ENCODE results near the gene TAB2.
A peak's percentile ranks its signal among the peaks of the same experiment; 100 is the strongest.

TAB2 gene

DNA sequence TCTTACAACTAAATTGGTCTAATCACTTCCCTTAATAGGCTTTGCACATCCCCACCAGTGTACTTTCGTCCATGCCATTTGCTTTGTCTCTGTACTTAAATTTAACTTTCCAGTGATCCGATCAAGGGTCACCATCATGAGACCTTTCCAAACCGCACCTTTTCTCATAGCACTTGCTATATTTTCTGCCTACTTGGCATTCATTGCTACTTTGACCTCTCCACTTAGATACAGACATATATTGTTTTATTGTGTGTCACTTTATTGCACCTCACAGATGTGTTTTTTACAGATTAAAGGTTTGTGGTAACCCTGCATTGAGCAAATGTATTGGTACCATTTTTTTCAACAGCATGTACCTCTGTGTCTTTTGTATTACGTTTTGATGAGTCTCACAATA is 97.3 kb downstream of the TAB2 start:
- no peak for DNase-seq (ENCODE audit: low read depth)

DNA sequence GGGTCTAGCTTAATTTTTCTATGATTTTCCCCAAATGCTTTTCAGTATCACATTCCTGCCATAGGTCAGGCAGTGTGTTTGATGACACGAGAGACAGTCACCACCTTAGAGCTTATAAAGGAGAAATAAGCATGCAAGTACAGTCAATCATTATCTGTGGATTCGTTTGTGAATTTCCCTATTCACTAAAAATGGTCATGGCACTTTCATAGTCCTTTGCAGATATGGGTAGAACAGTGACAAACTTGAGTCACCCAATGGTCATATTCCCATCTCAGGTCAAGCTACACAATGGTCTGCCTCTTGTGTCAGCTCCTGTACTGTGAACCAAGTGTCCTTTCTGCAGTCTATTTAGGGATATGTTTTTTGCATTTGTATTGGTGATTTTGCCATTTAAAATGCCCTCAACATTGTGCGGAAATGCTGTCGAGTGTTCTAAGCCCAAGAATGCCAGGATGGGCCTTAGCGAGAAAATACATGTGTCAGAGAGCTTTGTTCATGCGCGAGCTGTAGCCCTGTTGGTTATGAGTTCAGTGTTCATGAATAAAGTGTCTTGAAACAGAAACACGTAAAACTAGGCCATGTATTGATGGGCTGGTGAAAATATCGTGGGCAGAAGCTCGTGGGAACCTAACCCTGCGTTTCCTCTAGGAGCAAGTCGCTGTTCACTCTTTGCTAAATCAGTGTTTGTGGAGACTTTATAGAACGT is 102.3 kb downstream of the TAB2 start:
- no peak for DNase-seq (ENCODE audit: low read depth)

DNA sequence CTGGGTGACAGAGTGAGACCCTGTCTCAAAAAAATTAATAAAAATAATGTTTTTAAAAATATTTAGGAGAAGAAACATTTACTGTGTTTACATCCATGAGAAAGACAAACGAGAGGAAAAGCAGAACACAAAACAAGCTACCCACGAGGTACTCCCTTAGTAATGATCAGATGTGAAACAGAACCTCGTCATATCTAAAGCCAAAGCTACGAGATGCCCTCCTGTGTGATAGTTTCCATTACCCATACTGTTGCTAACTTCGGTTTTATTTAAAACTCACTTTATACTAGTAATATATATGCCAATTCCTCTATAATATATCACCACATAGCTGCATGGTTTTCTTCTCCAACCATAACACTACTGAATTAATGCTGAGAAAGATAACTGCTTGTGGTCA is 103.6 kb downstream of the TAB2 start:
- no peak for DNase-seq (ENCODE audit: low read depth)

DNA sequence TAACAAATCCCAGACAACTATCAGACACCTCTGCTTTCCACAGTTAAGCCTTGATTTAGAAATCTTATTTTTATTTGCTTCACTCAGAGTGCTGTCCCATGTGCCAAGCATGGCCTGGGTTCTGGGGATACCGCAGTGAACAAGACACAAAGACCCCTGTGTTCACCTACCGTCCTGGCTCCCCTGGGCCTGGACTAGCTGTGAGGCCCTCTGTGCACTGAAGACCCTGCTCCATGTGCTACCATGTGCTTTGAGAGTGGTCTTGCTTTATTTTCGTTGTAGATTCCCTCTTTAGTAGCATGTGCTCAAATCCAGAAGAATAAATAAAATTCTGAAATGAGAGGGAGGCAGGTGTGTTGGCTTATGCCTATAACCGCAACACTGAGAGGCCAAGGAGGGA is 105.1 kb downstream of the TAB2 start:
- DNase-seq (ENCODE audit: low read depth) = no peak

DNA sequence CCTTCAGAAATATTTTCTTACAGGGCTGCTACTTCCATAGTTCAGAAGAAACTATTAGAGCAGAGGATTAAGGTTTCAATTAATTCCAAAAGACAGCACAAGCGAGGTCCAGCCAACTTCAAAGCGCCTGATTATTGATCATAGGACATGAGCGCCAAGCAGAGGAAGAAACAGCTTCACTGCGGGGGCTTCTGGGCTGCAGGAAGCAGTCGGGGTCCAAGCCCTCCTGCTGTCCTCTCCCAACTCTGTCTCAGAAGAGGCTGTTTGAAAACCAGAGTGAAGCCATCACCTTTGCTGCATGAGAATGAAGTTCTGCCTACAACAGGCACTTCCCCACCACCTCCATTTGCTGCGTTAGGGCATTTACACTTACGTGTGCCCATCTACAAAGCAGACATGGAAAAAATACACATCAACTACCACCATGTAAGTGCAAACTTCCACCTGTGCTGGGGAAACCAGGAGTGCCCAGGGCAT is 106.5 kb downstream of the TAB2 start:
- DNase-seq (ENCODE audit: low read depth) = no peak

DNA sequence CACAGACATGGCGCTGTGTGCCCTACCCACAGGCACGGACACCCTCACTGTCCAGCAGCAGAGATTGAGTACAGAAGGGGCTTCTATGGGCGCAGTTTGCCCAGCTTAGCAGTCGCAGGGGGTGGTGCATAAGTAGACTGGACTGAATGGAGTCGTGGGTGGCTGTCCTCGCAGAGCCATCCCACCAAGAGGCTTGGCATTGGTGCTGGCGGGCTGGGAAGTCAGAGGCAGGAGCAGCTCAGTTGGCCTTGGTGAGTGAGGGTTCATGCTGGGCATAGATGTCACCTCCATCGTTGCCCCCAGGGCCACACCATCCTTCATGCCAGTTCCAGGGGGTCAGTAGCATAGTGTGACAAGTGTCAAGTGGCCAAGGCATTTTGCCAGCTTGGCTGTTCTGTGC is 107.7 kb downstream of the TAB2 start:
- no peak for DNase-seq (ENCODE audit: low read depth)

DNA sequence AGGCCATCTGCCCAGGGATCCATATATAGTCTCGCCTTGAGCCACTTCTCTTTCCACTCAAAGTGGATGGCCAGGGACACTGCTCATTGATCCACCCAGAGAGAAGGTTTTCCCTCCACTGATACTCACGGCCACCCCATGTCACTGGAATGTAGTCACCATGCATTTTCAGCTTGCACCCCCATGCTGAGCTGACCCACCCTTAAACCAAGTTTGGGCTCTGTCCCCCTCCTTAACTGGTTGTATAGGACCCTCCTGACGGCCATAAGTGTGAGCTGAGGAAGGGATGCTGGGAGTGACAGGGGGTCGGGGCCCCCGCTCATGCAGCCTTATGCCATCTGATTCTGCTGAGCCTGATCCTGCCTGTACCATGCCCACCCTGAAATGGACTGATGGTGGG is 108.2 kb downstream of the TAB2 start:
- no peak for DNase-seq (ENCODE audit: low read depth)

DNA sequence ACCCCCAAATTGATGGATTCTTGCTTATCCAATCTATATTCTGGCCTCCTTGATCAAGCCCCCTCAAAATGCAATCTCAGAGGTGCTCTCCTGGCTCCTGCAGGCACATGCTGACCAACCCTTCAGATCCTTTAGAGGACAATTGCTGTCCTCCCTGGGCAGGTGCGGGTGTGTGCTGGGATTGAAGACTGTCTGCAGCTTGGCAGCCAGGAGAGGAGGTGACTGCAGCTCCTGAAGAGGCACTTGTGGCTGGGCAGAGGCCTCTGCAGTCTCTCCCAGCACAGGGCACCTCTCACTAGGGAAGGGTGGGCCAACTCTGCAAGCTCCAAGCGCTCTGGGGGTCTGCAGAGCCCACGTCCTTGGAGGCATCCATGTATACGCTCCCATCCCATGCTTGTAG is 111.1 kb downstream of the TAB2 start:
- DNase-seq (ENCODE audit: low read depth) = no peak

DNA sequence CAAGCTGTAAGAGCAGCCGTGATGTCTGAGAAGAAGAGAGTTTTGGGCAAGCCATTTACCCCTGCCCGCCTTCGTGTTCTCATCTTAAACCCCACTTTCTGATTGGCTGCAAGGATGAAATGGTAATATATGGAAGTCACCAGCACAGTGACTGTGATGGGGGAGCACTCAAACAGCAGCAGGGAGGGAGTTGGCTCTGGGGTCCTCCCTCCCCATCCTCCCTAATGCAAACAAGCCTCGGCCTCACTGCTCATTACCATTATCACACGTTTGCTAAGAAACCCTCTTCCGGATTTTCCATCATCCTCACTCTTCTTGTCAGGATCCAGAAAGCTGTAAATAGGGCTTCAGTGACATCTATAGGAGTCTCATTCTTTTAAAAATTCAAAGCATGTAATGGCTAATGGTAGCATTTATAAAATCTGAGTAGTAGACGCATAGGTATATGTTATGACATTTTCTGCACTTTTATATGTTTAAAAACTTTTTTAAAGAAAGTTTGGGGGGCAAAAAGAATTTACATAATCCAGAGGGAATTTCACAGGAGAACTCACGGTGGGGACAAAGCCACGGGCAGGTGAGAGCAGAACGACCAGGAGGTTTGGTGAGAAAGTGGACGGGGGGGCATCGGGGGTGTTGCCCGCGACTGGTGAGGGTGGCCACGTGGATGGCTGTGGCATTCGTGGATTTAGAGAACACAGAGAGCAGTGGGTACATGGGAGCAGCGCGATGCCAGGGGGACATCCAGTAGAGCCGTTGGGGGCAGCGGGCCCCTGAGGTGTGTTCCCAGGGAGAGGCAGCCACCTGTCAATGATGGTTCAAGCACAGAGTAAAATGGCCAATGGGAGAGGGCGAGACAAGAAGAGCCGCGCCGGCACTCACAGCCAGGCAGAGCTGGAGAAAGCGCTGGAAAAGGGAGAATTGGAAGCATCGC is 112.2 kb downstream of the TAB2 start:
- no peak for DNase-seq (ENCODE audit: low read depth)

DNA sequence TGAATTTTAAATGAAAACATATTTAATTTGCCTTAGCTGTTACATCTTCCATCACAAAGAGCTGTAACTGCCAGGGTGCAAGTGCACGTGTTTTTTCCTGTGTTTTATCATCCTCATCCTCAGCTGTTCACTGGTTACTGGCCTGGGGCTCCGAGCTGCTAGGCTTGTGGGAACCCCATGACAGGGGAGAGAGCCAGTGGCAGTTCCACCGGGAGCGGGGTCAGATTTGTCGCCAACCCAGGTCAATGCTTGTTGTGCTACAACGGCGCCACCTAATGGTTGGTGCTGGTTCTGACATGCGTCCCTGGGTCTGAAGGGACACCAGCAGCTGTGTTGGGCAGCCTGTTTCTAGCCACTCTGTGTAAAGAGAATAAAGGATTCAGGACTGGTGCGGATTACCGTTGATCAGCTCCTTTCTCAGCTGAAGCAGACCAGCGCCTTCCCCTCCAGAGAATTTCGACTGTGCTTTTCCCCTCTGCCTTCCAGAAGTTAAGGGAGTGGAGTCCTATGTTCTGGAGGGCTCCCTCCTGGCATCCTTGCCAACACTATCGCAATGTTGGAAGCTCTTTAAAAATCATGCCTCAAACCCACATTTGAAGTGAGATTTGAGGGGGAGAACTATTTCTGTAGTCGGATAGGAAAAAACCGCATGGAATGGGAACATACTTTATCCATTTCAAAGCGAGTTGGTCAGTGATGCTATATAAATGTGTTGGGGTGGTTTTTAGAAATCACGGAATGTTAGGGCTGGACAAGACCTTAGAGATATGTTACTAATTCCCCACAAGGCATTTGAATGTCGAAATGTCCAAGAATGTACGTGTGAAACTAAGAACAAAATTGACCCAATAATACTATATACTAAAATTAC is 114.6 kb downstream of the TAB2 start:
- DNase-seq (ENCODE audit: low read depth) = peak; percentile 85

DNA sequence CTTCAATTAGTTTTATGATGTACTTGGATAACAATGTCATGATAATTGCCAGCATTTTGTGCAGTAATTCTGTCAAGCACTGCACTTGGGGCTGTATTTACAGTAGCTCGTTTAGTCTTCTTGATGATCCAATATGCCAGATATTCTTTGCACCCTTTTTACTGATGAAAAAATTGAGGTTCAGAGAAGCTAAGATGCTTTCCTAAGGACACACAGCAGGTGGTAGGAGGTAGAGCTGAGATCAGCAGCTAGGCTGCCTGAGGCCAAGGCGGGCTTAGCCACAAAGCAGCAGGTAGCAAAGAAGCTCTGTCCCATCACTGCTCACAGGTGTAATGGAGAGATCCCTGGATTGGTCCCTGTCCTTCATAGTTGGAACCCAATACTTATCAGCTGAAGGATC is 115.9 kb downstream of the TAB2 start:
- DNase-seq (ENCODE audit: low read depth) = no peak

DNA sequence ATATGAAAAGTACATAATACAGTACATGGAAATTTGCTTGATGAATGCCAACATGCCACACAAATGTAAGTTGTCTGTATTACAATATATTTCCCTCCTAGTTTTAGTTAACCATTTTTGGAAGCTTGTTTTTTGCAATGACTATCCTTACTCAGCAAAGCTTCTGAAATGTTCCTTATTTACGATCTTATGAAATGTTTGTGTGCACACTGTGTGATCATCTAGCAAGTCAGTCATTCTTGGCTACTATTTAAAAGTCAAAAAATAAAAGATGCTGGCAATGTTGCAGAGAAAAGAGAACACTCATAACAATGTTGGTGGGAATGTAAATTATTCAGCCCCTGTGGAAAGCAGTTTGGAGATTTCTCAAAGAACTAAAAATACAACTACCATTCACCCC is 116.4 kb downstream of the TAB2 start:
- DNase-seq (ENCODE audit: low read depth) = no peak

DNA sequence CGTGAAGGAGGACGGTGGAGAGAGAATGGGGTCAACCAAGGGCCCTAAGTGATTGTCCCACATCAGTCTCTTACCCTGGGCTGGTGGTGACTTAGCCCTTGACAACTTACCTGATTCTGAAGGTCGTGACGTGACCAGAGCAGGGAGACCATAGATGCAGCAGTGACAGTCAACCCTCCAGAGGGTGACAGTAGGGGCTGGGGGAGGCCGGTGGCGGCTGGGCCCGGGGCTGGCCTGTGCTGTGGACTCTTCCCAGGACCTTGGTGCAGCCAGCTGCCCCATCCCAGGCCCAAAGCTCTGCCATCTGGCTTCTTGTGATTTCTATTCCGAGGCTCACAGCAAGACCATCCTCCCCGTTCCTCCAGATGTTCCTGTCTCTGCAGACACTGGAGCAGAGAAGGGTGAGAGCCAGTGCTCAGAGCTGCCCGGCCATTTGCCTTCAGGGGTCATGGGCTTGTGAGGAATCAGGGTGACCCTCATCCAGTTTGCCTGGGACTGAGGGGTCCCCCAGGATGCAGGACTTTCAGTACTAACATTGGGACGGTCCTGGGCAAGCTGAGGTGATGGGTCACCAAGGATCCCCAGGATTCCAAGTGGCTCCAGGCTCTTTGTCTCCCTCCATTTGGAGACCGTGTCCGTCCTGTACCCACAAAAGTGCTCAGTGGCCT is 118.5 kb downstream of the TAB2 start:
- no peak for DNase-seq (ENCODE audit: low read depth)

DNA sequence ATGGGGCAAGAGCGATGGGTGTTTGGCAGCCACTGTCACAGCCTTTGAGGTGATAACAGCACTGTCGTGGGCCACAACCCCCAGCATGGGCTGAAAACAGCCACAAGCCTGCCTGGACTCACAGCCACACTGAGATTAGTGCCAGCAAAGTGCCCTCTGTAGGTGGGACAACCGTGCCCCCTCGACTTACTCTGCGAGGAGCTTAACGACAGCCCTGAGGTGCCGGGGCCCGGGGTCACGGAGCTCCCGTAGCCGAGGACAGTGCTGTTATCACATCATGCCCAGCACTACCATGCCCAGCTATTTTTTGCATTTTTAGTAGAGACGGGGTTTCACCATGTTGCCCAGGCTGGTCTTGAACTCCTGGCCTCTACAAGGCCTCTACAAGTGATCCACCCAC is 119.1 kb downstream of the TAB2 start:
- DNase-seq (ENCODE audit: low read depth) = no peak

DNA sequence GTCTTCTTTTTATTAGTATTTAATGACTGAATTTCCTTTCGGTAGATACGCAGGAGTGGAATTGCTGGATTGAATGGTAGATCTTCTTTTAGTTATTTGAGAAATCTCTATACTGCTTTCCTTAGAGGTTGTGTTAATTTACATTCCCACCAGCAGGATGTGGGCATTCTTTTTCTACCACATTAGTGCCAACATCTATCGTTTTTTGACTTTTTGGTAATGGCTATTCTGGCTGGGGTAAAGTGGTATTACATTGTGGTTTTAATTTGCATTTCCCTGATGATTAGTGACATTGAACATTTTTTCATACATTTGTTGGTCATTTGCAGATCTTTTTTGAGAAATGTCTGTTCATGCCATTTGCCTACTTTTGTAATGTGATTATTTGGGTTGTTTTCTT is 119.7 kb downstream of the TAB2 start:
- no peak for DNase-seq (ENCODE audit: low read depth)

DNA sequence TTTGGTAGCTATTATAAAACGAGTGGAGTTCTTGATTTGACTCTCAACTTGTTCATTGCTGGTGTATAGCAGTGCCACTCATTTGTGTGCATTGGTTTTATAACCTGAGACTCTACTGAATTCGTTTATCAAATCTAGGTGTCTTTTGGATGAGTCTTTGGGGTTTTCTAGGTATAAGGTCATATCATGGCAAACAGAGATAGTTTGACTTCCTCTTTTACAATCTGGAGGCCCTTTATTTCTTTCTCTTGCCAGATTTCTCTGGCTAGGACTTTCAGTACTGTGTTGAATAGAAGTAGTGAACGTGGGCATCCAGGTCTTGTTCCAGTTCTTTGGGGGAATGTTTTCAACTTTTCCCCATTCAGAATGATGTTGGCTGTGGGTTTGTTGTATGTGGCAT is 121.3 kb downstream of the TAB2 start:
- DNase-seq (ENCODE audit: low read depth) = no peak

DNA sequence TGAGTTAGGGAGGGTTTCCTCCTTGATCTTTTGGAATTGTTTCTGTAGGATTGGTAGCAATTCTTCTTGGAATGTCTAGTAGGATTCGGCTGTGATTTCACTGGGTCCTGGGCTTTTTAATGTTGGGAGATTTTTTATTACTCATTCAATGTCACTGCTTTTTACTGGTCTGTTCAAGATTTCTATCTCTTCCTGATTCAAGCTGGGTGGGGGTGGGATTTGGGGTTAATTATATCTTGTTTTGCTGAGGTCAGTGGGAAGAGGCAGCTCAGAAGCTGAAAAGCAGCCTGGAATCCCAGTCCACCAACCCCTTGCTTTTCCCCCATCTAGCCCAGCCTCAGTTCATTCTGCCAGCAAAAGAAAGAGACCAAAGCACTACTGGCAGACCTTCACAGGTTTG is 122.1 kb downstream of the TAB2 start:
- no peak for DNase-seq (ENCODE audit: low read depth)

DNA sequence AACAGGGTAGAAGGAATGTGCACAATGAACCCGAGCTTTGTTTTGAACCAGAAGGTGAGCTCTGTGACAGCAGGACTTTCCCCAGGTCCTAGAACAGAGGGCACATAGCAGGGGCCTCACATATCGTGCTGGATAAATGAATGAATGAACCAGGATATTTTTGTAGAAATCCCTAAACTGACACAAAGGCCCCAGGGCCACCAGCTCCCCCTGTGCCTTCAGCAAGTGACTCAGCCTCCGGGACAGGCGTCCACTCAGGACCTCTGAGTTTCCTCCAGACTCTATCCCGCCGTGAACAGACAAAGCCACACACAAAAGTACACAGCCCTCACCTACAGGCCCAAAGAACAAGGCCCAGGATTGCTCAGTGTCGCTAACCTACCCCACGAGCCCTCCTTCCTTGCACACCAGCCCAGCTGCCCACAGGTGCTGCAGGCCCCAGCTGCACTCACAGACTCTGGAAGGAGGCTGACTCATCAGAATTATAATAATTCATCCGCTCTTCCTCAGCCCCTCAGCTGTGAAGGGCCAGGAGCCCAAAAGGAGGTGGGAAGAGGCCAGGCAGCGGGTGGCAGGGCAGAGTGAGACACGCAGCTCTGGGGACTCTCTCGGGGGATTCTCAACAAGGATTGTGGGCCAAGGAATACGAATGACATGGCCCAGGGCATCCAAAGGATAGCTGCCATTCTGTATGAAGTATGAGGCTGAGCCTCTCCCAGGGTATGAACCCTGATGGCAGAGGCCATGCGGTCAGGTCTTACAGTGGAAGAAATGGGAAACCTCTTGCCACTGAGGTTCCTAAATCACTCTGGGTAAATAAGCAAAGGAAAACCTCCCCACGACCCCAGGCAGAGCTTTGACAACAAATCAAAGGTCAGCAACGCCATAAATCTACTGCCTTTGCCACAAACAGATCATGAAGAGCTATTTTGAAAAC is 123.5 kb downstream of the TAB2 start:
- no peak for DNase-seq (ENCODE audit: low read depth)

DNA sequence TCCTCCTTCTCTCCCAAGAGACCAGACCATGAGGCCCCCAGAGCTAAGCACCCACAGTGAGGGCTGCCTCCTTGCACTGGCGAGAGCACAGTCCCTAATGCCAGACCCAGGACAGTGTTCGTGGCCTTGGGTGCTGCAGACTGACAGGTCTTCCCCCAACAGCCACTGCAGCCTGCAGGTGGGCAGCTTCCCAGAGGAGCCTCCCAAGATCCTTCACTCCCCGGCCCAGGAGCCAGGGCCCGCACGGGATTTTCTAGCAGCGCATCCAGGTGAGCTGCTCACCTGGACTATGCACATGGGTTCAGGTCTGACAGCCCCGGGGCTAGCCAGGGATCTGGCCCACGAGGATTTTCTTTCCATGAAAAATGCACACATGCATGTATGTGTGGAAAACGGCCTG is 124.2 kb downstream of the TAB2 start:
- no peak for DNase-seq (ENCODE audit: low read depth)

DNA sequence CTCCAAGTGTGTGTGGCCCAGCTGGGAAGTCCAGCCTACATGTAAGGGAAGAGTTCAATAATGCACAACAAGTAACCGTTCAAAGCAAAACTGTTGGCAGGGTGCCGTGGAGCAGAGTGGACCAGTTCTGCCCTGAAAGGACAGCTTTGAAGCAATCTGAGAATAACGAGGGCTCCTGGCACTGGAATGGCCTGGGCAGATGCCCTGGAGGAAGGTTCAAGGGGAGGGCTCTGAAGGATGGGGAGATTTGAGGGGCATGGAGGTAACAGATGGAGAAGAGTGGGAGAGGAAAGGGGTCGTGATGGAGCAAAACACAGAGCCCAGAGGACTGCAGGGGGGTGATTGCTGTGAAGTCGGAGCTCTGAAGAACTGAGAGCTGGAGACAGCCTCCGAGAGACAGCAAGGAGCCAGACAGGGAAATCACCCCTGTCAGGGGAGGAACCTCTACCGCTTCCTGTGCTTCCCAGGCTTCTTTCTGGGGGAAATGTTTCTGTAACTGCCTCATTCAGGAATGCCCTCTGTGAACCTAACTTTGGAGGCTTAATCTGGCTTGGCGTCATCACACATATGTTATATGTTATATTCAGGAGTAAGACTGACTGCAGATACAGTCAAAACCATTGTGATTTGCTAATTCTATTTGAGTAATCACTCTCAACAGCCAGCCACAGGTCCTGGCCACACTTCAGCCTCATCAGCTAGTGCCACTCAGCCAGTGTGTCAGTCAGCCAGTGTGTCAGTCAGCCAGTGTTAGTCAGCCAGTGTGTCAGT is 126.1 kb downstream of the TAB2 start:
- peak; percentile 44 for DNase-seq (ENCODE audit: low read depth)

Measured in ELR (cell line).